Gastroesophageal sphincter (tissue), 3 donors: Measurements from ENCODE around the gene TMEM82.

ENCODE experiments used
- CTCF ChIP-seq, 4 experiments: fragments of 200-600 bp in 2 of 4; fragments of 450-650 bp in 2 of 4; sonication (generic) in 1 of 4; IDR thresholded peaks; one replicate each; pipeline ENCODE4 v1.5.1; 2017 to 2019; ENCODE audit warnings: antibody characterized with exemption in 4 of 4, mild to moderate bottlenecking in 2 of 4, moderate library complexity in 2 of 4
- EP300 ChIP-seq: sonication (generic); formaldehyde crosslinking; IDR thresholded peaks from one replicate; pipeline ENCODE4 v1.6.1; 2017; ENCODE audit warnings: antibody characterized with exemption, mild to moderate bottlenecking
- POLR2A ChIP-seq, 2 donors: fragments of 450-650 bp; IDR thresholded peaks; one replicate each; pipeline ENCODE4 v1.6.1; 2017; ENCODE audit warnings: antibody characterized with exemption in 2 of 2, mild to moderate bottlenecking in 2 of 2, moderate library complexity in 1 of 2
- POLR2AphosphoS5 ChIP-seq: sonication (generic); formaldehyde crosslinking; IDR thresholded peaks from one replicate; pipeline ENCODE4 v1.6.1; 2017; ENCODE audit warnings: antibody characterized with exemption

- no peak for TF ChIP-seq CTCF (IDR thresholded peaks at IDR 0.05)
- no peak for TF ChIP-seq POLR2A (IDR thresholded peaks at IDR 0.05)
- TF ChIP-seq POLR2AphosphoS5, result no peak
- TF ChIP-seq EP300, result no peak
Measured at GRCh38 chr1:15727021-15727420, 15.3 kb upstream of the TMEM82 start.
